Measurements from ENCODE around the gene SECISBP2L. TPM values are rescaled to one million over a fixed set of nuclear protein-coding genes. Genes with fewer than 3 reads are reported as not detected.

Gene SECISBP2L
- total and polyA plus RNA-seq, 2 of the 4 experiments (the other 2 are of a cell fraction): 13.1 to 34.1 TPM

GRCh38 chr15:49055630-49056029 lies 9.4 kb upstream of the SECISBP2L start:
- BruUV-seq (replicated peaks): no TSS peak
- Histone ChIP-seq H3K18ac (ENCODE audit: low read depth, low read length) (no peak overlapping the region), H3K9me1 (ENCODE audit: insufficient read depth, low read length) (0 out of 2 replicates have a peak, but pooled peaks cover 6% of the 10 kb centered on the region), H4K91ac (ENCODE audit: insufficient read depth, low read depth, low read length) (no peak overlapping the region), H3K4me3 (ENCODE audit: insufficient read depth, low read depth, low read length) (no peak overlapping the region), H2BK15ac (ENCODE audit: low read depth, low read length) (no peak overlapping the region), H4K8ac (ENCODE audit: low read depth in 2 of 2, low read length in 2 of 2) (no peak overlapping the region), H3K23ac (ENCODE audit: low read depth, low read length) (no peak overlapping the region), H3K9ac (ENCODE audit: low read depth, low read length) (no peak overlapping the region), H2BK20ac (ENCODE audit: low read depth, low read length) (no peak overlapping the region), H3K4ac (ENCODE audit: low read depth, low read length) (no peak overlapping the region), H3K14ac (replicated peaks; ENCODE audit: low read depth, low read length) (no peak overlapping the region), H2BK120ac (ENCODE audit: low read depth, low read length) (no peak overlapping the region), H3K4me1 (ENCODE audit: control insufficient read depth, insufficient read depth, low read length) (peaks cover 5% of the 10 kb centered on the region), H3K56ac (ENCODE audit: extremely low read depth, insufficient read depth, low read length) (no peak overlapping the region), H3K4me2 (ENCODE audit: low read depth, low read length) (no peak overlapping the region), H2BK5ac (ENCODE audit: low read depth, low read length, poor library complexity, severe bottlenecking) (no peak overlapping the region), H4K20me1 (ENCODE audit: insufficient read depth, low read length) (no peaks in the 10 kb centered on the region), H3K36me3 (ENCODE audit: control insufficient read depth, insufficient read depth, low read length) (no peaks in the 10 kb centered on the region), H2AK9ac (replicated peaks; ENCODE audit: low read depth, low read length, poor library complexity) (no peak overlapping the region), H2AFZ (replicated peaks; ENCODE audit: low read length, poor library complexity) (no peak overlapping the region), H2AK5ac (ENCODE audit: low read depth, low read length) (no peak overlapping the region), H3K27me3 (ENCODE audit: control insufficient read depth, insufficient read depth, low read length) (no peaks in the 10 kb centered on the region), H3K9me3 (ENCODE audit: control insufficient read depth, insufficient read depth, low read length) (no peaks in the 10 kb centered on the region), H3K79me1 (ENCODE audit: low read depth in 1 of 2, low read length in 2 of 2) (no peaks in the 10 kb centered on the region), H4K5ac (ENCODE audit: low read depth, low read length) (no peak overlapping the region), H3K27ac (ENCODE audit: insufficient read depth, low read length) (no peak overlapping the region)
- in situ Hi-C loops (cut with MboI; ENCODE audit: low sequenced_read_pairs): no loop called here
- no CpG with 5 or more reads among the region's 2 CpGs for WGBS, 2 experiments (ENCODE audit: extremely low coverage in 2 of 2, insufficient read length in 1 of 2)
- POLR2A ChIA-PET (ENCODE audit: unreplicated experiment): no interaction called here
- DNase-seq (no peak), ATAC-seq (ENCODE audit: low read depth) (no peak)
- intact Hi-C loops (cut with micrococcal nuclease): no loop called here
- TF ChIP-seq SMC3 (IDR thresholded peaks at IDR 0.05; ENCODE audit: low read depth, low read length) (no peak), CHD1 (IDR thresholded peaks at IDR 0.05; ENCODE audit: low read depth, low read length) (no peak), RFX5 (IDR thresholded peaks at IDR 0.05; ENCODE audit: low read depth, low read length) (no peak), RAD21 (IDR thresholded peaks at IDR 0.05; ENCODE audit: low read length) (no peak), USF2 (IDR thresholded peaks at IDR 0.05; ENCODE audit: low read depth, low read length) (no peak), POLR2A (IDR thresholded peaks at IDR 0.05; ENCODE audit: low read depth, low read length) (no peak)
- CTCF ChIA-PET: no interaction called here
- dilution Hi-C loops (cut with HindIII; ENCODE audit: low sequenced_read_pairs, unreplicated experiment): no loop called here
